Left cardiac atrium (tissue), 4 donors: ENCODE measurements around the gene ATP11A. TPM values are rescaled to one million over a fixed set of nuclear protein-coding genes. Genes with fewer than 3 reads are reported as not detected.
"Not testable (repeated sequence)": the region's sequence is repeated elsewhere in the genome, so short reads cannot be mapped to it uniquely, and the experiment has no call there.

Experiments
- ATAC-seq, 2 donors: fragments of 200-7000 bp; cut with Tn5 transposase; one replicate each; pipeline ENCODE4 v1.9.1; 2020; ENCODE audit warnings: mild to moderate bottlenecking in 2 of 2, moderate library complexity in 2 of 2
- DNase-seq: peaks from one replicate; pipeline ENCODE4 v3.0.0-alpha.2; 2020
- intact Hi-C, 2 donors: fragments of 100-400 bp; cut with DNase I; formaldehyde crosslinking; loops; one replicate each; pipeline versions ENCODE4 v1.14.1 to v1.15.1; 2022 to 2023
- total RNA-seq, 2 donors: library from RNA; stranded (reverse); fragmentation: NEBNext Ultra II Directional; extraction: Animal tissue kit (Norgen Biotek cat#: 25700); gene quantifications; one replicate each; pipeline ENCODE4 v1.2.1, GENCODE V29; 2021
- donor health status: DM: no; HTN: yes; CAD: no.
- donor health status: DM: no; HTN: yes; CAD: no; lungs with severe emphysema.
- donor health status: DM: yes; HTN: yes; CAD: no.
- donor health status: Dilated cardiomyopathy.

ATP11A gene
- total RNA-seq, 2 donors from 2014 or later = 58.5 to 69.9 TPM

GRCh38 chr13:112664501-112665203 is 25.2 kb upstream of the ATP11A start:
- ATAC-seq (no peak), DNase-seq (no peak)
- intact Hi-C loops = no loop called here

GRCh38 chr13:112668924-112669323 is 20.9 kb upstream of the ATP11A start:
- no peak for DNase-seq
- intact Hi-C loops = no loop called here
- ATAC-seq = no peak

- ATAC-seq (no peak), DNase-seq (no peak)
- intact Hi-C loops = no loop called here
These were observed 19.8 kb upstream of the ATP11A start for GRCh38 chr13:112669881-112670499.

GRCh38 chr13:112670864-112671263 is 19.0 kb upstream of the ATP11A start:
- intact Hi-C loops = no loop called here
- no peak for ATAC-seq
- no peak for DNase-seq

- ATAC-seq (no peak), DNase-seq (no peak)
- intact Hi-C loops = no loop called here
These were observed 18.5 kb upstream of the ATP11A start for GRCh38 chr13:112671359-112671758.

GRCh38 chr13:112672651-112673284 is 17.1 kb upstream of the ATP11A start:
- DNase-seq = no peak
- ATAC-seq = no peak
- intact Hi-C loops = no loop called here

- no peak for DNase-seq
- intact Hi-C loops = no loop called here
- ATAC-seq = peak in 1 of 2 donors; percentile 56
These were observed 15.1 kb upstream of the ATP11A start for GRCh38 chr13:112674412-112675365.

- ATAC-seq (no peak), DNase-seq (no peak)
- intact Hi-C loops = no loop called here
These were observed 14.5 kb upstream of the ATP11A start for GRCh38 chr13:112675366-112675756.

- ATAC-seq, DNase-seq, intact Hi-C loops: not testable (repeated sequence)
These were observed 12.3 kb upstream of the ATP11A start for GRCh38 chr13:112677421-112677962.

GRCh38 chr13:112679381-112679780 is 10.5 kb upstream of the ATP11A start:
- no peak for DNase-seq
- no peak for ATAC-seq
- intact Hi-C loops = no loop called here

GRCh38 chr13:112679932-112680677 is 9.7 kb upstream of the ATP11A start:
- ATAC-seq (no peak), DNase-seq (no peak)
- intact Hi-C loops = no loop called here

- DNase-seq = no peak
- no peak for ATAC-seq
- intact Hi-C loops = no loop called here
These were observed 9.0 kb upstream of the ATP11A start for GRCh38 chr13:112680741-112681360.

GRCh38 chr13:112683581-112683980 is 6.3 kb upstream of the ATP11A start:
- intact Hi-C loops = no loop called here
- ATAC-seq = no peak
- DNase-seq = no peak

- intact Hi-C loops = no loop called here
- no peak for DNase-seq
- ATAC-seq = no peak
These were observed 5.6 kb upstream of the ATP11A start for GRCh38 chr13:112684071-112684845.

GRCh38 chr13:112685189-112685805 is 4.5 kb upstream of the ATP11A start:
- intact Hi-C loops = not testable (repeated sequence)

GRCh38 chr13:112685896-112686295 is 3.9 kb upstream of the ATP11A start:
- DNase-seq (no peak), ATAC-seq (no peak)
- intact Hi-C loops = no loop called here

More at GRCh38 chr13:112685189-112685805, 4.5 kb upstream of the ATP11A start:
- ATAC-seq, DNase-seq: not testable (repeated sequence)

- DNase-seq (no peak), ATAC-seq (no peak)
- intact Hi-C loops = no loop called here
These were observed 3.5 kb upstream of the ATP11A start for GRCh38 chr13:112686364-112686763.
